ENCODE data around the gene DNAH8.

Gene DNAH8

GRCh38 chr6:38976801-38977500, 261.8 kb downstream of the DNAH8 start:
- DNase-seq: no peak

GRCh38 chr6:38978139-38978704, 263.1 kb downstream of the DNAH8 start:
- DNase-seq: no peak

- DNase-seq: no peak
Observed at GRCh38 chr6:38982470-38982869, 267.4 kb downstream of the DNAH8 start.

GRCh38 chr6:38984723-38985122, 269.6 kb downstream of the DNAH8 start:
- DNase-seq: no peak

- no peak for DNase-seq
Observed at GRCh38 chr6:38985839-38986238, 270.7 kb downstream of the DNAH8 start.

GRCh38 chr6:38987503-38987902, 272.4 kb downstream of the DNAH8 start:
- no peak for DNase-seq

- no peak for DNase-seq
Observed at GRCh38 chr6:38988736-38989449, 273.8 kb downstream of the DNAH8 start.

GRCh38 chr6:38990475-38990874, 275.4 kb downstream of the DNAH8 start:
- no peak for DNase-seq

GRCh38 chr6:38996676-38997075, 281.6 kb downstream of the DNAH8 start:
- DNase-seq: no peak

- peak; percentile 6 for DNase-seq
Observed at GRCh38 chr6:38997128-38997761, 282.1 kb downstream of the DNAH8 start.

GRCh38 chr6:39003072-39003471, 288.0 kb downstream of the DNAH8 start:
- DNase-seq: no peak

- no peak for DNase-seq
Observed at GRCh38 chr6:39003492-39003891, 288.4 kb downstream of the DNAH8 start.

GRCh38 chr6:39004801-39005200, 289.7 kb downstream of the DNAH8 start:
- DNase-seq: no peak

- no peak for DNase-seq
Observed at GRCh38 chr6:39005774-39006173, 290.7 kb downstream of the DNAH8 start.

GRCh38 chr6:39007575-39007974, 292.5 kb downstream of the DNAH8 start:
- no peak for DNase-seq

GRCh38 chr6:39008737-39009136, 293.6 kb downstream of the DNAH8 start:
- no peak for DNase-seq

GRCh38 chr6:39009476-39009875, 294.4 kb downstream of the DNAH8 start:
- DNase-seq: no peak

- DNase-seq: no peak
Observed at GRCh38 chr6:39016839-39017546, 301.9 kb downstream of the DNAH8 start.

GRCh38 chr6:39017547-39017880, 302.4 kb downstream of the DNAH8 start:
- no peak for DNase-seq

- no peak for DNase-seq
Observed at GRCh38 chr6:39018103-39018502, 303.0 kb downstream of the DNAH8 start.

- DNase-seq: no peak
Observed at GRCh38 chr6:39020136-39020535, 305.0 kb downstream of the DNAH8 start.

GRCh38 chr6:39021041-39021440, 305.9 kb downstream of the DNAH8 start:
- DNase-seq: no peak

GRCh38 chr6:39021779-39022178, 306.7 kb downstream of the DNAH8 start:
- DNase-seq: no peak
